Cortex of kidney (tissue), 1 donor: ENCODE measurements around the gene HACD2.

Source experiments
- DNase-seq: peaks from one replicate; lab custom pipeline; 2025; lab: John Stamatoyannopoulos, UW

HACD2 gene, protein sequence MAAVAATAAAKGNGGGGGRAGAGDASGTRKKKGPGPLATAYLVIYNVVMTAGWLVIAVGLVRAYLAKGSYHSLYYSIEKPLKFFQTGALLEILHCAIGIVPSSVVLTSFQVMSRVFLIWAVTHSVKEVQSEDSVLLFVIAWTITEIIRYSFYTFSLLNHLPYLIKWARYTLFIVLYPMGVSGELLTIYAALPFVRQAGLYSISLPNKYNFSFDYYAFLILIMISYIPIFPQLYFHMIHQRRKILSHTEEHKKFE

GRCh38 chr3:123584988-123585937 lies at the start of gene HACD2:
Gene HACD2, minus strand, starts transcription at chr3:123585053. Its CDS starts 26 bp downstream, at chr3:123585027.
- DNase-seq, result peak; percentile 95

DNA sequence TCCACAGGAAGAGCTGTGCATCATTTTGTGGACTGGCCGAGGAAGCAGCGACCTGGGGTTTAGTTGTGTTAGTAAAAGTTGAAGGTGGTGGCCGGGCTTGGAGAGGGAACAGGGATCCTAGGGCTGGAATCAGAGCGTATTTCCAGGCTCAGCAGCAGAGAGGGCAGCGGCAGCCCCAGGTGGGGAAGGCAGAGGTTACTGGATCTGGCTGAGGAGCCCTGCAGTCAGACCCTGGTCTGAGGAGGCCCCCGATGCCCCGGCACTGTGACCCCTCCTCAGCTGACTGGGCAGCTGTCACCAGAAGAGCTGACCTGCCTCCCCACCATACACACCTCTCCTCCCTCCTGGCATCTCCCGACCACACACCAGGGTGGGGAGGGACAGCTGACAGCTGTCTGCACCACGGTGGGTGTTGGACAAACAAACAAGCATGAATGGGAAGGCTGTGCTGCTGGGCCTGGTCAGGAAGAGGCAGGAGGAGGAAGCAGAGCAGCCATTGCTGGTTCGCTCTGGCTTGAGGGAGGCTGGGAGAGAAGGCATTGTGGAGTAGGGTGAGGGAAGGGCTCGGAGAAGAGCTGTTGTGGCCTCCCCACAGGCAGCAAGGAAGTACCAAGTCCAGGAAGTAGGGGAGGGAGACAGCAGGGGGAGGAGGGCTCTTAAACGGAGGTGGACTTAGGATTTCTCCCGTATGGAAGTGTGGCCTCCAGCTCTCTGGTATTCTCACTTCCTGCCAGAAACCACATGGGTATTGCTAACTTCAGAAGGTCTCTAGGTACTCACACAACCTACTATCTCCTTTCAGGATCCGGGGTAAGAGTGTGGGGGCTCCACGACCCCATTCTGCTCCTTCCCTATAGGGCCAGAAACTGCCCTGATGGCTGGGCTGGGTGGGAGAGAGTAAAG lies 49.5 kb upstream of the HACD2 start:
- DNase-seq, result no peak

DNA sequence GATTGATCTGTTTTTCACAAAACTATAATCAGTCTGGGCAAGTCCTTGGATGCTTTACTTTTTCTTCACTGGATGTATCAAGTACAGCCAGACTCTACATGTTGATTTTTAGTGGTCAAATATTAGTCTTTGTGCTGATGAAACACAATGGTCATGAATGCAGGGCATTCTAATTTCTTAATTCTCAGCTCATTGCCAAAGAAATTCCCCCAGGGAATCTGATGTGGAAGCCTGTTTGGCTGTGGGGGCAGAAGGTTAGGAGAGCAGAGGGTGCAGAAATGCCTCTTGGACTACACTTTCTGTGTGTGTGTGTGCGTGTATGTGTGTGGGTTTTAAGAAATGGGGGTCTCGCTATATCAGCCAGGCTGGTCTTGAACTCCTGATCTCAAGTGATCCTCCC lies 48.7 kb upstream of the HACD2 start:
- DNase-seq, result no peak

- DNase-seq, result no peak
Observed at GRCh38 chr3:123632161-123632655, 47.4 kb upstream of the HACD2 start.

DNA sequence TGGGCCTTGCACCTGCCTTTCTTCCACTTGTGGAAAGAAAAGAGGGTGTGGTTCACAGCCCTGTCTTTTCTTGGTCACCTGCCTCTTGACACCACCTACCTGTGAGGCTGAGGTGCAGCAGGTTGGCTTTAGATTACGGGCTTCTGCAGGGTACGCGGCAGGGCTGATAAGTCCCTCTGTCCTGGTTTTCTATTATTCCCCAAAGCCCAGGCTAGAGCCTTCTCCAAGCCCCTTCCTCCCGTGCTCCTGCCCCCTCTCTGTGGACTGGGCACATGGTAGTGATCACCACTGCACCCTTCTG lies 44.8 kb upstream of the HACD2 start:
- no peak for DNase-seq

DNA sequence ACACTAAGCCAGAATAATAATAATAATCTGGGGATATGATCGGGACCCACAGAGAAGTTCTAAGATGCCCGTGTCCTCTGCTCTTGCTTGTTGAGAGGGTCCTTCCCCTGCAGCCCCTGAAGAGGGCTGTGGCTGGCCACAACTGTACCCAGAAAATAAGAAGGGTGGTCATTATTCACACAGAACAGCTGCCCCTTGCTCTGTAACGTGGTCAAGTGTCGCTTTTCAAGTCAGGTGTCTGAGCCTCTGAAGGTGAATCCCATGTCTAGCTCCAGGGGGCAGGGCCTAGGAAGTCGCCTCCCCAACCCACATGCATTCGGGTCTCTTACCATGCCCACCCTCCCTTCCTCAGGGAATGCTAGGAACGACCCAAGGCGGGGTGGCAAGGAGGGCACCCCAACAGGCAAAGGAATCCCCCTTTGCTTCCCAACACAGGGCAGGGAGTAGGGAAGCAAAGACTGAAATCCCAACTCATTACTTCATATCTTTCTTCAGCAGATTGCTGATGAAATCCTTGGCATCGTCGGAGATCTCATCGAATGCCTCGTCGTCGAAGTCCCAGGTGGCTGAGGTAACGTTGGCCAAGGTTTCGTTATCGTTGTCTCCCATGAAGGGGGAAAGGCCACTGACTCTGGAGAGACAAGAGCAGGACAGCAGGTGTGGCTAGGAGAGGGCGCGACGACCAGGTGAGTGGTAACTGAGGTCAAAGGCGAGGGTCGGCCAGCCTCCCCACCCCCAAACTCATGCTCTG lies 44.3 kb upstream of the HACD2 start:
- DNase-seq, result no peak

- no peak for DNase-seq
Observed at GRCh38 chr3:123627673-123628670, 43.1 kb upstream of the HACD2 start.

DNA sequence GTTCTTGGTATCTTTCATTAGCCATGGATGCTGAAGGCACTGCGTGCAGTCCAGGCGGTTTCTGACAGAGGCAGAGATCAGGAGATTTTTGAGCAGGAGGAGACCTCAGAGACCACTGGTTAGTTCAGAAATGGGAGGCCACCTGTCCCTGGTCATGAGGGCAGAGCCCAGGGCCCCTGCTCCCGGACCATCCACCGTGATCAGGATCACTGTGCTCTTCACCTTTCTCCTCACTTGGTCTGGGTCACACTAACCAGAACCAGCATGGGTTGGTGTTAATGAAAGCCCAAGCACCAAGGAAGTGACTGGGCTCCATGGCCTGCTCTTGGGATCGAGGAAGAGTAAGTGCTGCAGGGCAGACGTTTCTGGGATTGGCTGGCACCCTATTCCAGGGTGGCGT lies 42.0 kb upstream of the HACD2 start:
- DNase-seq, result no peak

- no peak for DNase-seq
Observed at GRCh38 chr3:123624302-123624701, 39.4 kb upstream of the HACD2 start.

DNA sequence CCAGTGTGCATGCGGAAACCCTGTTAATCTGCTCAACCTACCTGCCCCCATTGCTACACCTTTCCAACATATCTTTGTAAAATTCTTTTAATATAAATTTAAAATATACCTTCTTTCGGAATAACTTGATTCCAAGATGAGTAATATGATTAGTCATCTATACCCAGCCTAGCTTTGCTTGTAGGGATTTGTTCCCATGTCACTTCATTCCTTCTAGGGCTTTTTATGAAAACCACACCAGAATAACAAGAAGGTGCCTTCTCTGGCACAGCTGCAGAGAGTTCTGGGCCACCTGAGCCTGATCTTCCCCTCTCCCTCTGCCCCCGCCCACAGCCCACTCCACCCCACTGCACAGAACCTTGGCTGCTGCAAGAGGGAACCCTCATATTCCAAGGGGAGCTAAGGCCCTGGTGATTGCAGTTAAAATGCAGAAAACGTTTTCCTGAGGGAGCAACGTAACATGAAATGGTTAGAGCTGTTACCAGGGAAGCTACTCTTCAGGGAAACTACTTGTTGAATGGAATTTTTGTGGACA lies 38.6 kb upstream of the HACD2 start:
- DNase-seq, result no peak

DNA sequence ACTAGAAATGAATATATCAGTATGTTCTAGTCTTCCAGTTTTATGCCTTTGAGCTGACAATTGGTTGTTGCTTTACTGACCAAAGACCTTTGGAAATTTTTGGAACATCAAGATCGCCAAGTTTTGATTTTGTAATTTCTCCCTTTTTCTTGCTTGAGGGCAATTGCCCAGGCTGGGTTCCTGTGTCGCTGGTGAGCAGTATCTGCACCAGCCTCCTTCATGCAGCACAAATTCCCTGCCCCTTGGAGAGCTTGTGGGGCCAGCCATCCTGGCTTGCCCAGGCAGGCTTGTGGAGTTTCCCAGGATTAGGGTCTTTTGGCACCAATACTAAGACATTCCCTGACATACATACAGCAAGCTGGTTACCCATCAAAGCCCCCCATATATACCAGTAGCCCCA lies 37.9 kb upstream of the HACD2 start:
- no peak for DNase-seq

- DNase-seq, result no peak
Observed at GRCh38 chr3:123621850-123622189, 37.0 kb upstream of the HACD2 start.

GRCh38 chr3:123621186-123621849 lies 36.5 kb upstream of the HACD2 start:
- no peak for DNase-seq

GRCh38 chr3:123620343-123620742 lies 35.5 kb upstream of the HACD2 start:
- DNase-seq, result no peak

DNA sequence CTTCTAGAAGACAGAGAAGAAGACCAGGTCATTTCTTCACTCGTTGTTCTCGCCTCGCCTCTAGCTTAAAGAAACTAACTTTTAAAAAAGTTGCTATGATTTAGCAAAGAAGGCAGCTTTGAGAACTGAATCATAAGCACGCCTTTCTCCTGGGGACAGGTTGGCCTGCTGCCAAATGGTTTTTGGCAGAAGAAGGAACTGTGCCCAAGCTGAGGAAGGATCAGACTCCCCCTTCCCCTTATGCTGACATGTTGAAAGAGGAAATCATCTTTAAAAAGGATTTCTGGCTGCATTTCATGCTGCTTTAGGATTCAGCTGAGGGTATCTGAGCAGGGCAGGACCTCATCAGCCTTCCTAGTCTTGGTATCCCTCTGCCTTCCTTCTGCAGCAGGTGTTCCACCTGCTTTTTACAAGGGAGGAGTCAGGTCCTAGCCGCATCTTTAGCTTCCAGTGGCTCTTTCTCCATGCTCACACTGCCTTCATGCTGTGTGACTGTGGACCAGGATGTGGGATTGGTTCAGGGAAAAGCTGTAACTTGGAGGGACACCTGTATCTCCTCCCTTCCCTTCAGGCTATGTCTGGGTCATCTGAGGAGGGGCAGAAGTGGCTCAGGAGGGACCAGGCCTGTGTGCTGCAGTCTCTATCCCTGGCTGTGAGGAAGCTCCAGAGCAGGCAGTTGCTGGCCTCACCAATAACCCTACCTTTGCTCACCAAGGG lies 34.1 kb upstream of the HACD2 start:
- no peak for DNase-seq

DNA sequence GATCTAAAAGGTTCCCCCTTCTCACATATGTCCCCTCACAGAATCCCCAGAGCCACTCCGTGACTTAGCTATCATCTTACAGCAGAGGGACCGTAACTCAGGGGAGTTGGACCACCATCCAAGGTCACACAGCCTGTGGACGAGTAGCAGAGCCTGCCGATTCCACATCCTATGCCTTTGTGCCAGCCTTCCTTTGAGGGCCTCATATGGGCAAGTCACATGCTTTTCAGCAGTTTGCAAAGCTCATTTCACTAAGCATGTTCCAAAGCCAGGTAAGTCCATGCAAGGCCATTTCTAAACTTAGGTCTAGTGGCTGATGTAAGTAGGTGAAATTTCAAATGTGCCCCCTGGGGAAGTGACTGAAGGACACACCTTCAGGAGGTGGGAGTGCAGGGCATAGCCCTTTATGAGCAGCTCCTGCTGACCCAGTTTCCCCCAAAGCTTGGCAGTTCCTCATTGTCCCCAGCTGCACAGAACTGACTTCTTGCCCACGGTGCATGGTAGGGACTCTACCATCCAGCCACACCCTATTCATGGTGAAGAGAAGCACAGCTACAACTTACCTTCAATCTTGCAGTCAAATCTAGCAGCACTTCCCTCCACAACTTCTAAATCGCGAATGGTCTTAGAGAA lies 33.3 kb upstream of the HACD2 start:
- DNase-seq, result no peak

- DNase-seq, result no peak
Observed at GRCh38 chr3:123616593-123616992, 31.7 kb upstream of the HACD2 start.

DNA sequence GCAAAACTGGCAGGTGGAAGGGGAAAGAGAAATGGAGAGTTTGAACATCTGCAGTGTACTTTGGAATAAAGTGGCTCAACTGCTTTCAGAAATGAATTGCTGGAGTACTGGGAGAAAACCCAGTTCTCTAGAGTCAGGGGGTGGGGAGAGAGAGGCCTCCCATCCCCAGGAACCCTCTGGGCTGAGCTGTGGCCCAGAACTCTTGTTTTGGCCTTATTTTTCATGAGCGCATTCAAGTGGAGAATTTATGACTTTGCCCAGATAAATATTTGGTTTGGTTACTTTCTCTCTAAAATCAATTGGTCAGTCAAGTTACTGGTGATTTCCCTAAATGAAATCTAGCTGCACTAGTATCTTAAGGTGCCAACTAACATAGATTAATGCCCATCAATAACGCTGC lies 28.7 kb upstream of the HACD2 start:
- DNase-seq, result no peak
